ENCODE measurements around the gene GFOD2.

GFOD2 gene

DNA sequence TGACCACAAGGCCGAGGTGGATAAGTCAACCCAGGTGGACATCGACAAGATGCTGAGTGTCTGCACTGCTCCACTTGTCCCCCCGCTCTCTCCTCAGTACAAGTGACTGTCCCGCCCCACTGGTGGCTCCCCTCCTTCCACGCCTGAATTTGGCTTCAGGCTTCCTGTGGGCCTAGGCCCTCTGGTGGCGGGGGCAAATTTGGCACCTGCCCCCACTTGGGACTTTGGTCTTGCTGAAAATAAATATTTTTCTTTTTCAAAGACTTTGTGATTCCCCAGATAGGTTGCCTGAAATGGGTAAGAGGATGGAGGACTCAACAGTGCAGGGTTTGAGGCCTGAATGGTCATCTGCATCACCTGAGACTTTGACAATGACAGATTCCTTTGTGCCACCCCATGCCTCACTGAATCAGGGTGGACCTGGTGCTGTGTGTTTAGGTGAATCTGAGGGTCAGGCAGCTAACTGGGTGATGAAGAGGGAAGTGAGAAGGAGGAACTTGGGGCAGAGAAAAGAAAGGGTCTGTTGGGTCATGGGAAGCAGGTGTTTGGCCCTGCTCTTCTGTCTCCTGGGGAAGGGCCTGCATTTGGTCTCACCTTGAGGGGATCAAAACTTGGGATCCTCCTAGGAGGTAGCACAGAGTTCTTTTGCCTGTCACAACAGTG is 50.5 kb downstream of the GFOD2 start:
- no peak overlapping the region for H3K4me3 ChIP-seq (ENCODE audit: control insufficient read depth, low read depth, low read length)
- DNase-seq (ENCODE audit: low read depth): no peak
- TF ChIP-seq, protein P1, sequence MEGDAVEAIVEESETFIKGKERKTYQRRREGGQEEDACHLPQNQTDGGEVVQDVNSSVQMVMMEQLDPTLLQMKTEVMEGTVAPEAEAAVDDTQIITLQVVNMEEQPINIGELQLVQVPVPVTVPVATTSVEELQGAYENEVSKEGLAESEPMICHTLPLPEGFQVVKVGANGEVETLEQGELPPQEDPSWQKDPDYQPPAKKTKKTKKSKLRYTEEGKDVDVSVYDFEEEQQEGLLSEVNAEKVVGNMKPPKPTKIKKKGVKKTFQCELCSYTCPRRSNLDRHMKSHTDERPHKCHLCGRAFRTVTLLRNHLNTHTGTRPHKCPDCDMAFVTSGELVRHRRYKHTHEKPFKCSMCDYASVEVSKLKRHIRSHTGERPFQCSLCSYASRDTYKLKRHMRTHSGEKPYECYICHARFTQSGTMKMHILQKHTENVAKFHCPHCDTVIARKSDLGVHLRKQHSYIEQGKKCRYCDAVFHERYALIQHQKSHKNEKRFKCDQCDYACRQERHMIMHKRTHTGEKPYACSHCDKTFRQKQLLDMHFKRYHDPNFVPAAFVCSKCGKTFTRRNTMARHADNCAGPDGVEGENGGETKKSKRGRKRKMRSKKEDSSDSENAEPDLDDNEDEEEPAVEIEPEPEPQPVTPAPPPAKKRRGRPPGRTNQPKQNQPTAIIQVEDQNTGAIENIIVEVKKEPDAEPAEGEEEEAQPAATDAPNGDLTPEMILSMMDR (conservative IDR thresholded peaks at IDR 0.05; ENCODE audit: control insufficient read depth, insufficient read depth, low read depth, low read length): peak; percentile 22

DNA sequence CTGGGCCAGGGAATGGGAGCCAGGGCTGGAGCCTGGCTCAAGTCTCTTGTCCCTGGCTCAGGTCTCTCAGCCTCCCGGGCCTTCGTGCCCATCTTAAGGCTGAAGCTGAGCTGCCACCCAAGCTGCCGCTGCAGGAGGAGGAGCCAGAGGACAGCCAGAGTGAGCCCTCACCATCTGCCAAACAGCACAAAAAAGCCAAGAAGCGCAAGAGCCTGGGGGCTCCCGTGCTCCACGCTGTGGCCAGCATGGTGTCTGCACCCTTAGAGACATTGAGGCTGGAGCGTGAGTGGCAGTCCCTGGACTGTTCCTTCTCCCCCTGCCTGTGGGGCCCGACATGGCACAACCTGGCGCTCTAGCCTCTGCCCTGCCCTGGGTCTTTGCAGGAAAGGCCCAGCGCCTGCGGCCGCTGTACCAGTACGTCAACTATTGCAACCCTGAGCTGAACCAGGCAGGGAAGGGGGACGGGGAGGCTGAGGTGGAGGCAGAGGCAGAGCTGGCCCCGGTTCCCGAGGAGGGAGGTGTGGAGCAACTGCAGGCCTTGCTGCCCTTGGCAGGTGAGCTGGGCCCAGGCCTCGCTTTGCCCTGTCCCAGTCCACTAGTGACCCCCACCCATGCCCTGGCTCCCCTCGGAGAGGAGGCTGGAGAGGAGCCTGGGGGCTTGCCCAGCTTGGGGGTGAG is 51.2 kb downstream of the GFOD2 start:
- H3K4me3 ChIP-seq (ENCODE audit: control insufficient read depth, low read depth, low read length): no peak overlapping the region
- TF ChIP-seq, protein P1 (conservative IDR thresholded peaks at IDR 0.05; ENCODE audit: control insufficient read depth, insufficient read depth, low read depth, low read length): peak; percentile 91
- DNase-seq (ENCODE audit: low read depth): peak; percentile 92

DNA sequence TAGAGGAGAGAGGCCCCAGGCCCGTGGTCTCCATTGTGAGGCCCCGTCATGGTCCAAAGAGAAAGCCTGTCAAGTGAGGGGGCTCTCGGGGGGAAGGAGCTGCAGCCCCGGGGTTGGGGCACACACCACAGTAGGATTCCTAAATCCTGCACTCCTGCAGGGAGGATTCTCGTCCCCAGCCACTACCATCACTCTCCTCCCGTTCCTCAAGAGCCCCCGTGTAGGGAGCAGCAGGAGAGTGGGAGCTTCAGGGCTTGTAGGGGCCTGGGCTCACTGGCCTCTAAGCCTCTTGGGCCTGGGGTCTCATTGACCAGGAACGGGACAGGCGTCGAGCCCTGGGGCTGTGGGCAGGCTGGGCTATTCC is 51.7 kb downstream of the GFOD2 start:
- DNase-seq (ENCODE audit: low read depth): no peak
- TF ChIP-seq, protein P1 (conservative IDR thresholded peaks at IDR 0.05; ENCODE audit: control insufficient read depth, insufficient read depth, low read depth, low read length): no peak
- peak overlapping the region; percentile 57 for H3K4me3 ChIP-seq (ENCODE audit: control insufficient read depth, low read depth, low read length)

DNA sequence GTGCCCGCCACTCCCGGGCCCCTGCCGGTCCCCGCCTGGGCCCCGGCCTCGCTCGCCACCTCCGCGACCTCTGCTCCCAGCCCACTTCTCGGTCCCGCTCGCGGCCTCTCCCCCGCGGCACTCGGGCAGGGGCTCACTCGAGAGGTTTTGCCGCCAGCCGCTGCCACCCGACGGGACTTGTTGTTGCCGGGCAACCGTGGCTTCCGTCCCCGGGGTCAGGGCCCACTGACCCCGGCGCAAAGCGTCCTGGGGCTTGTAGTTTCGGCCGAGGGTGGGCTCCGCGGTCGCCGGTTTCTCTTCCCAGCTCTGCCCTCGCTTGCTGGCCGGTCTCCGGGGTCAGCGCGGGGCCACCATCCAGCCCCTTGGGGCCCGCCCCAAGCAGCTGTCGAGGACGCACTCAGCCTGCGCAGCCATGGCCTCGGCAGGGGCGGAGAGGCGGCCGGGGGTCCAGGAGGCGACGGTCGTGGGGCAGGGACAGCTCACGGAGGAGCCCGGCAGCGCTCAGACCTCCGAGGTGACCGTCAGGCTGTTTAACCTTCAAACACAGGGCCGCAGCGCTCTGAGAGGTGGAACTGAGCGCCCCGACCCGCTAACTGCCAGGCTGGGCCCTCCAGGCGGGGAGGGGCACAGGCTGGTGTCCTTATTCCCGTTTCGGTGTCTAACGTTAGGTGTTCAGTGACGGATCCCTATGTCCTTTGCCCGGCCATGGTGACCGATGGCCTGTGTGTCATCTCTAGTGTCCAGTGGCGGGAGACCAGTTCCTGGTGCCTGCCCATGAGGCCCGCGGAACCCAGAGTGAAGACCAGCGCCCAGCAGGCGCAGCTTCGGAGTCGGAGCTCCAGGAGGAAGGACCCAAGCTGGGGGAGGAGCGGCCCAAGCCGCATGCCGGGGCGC is 52.3 kb downstream of the GFOD2 start, which contains the start of the genes C16orf86 and ENKD1:
Gene C16orf86 (plus strand): TSS at position 256 of the 894 bp plus-strand sequence. CDS start 157 bp downstream, at position 413.
Gene ENKD1 (minus strand): TSS at position 192 of the 894 bp plus-strand sequence. CDS start 308 bp downstream, outside the sequence.
- TF ChIP-seq, protein P1 (conservative IDR thresholded peaks at IDR 0.05; ENCODE audit: control insufficient read depth, insufficient read depth, low read depth, low read length): no peak
- H3K4me3 ChIP-seq (ENCODE audit: control insufficient read depth, low read depth, low read length): peak within 1 kb of the TSS; percentile 57
- DNase-seq (ENCODE audit: low read depth): peak; percentile 64

DNA sequence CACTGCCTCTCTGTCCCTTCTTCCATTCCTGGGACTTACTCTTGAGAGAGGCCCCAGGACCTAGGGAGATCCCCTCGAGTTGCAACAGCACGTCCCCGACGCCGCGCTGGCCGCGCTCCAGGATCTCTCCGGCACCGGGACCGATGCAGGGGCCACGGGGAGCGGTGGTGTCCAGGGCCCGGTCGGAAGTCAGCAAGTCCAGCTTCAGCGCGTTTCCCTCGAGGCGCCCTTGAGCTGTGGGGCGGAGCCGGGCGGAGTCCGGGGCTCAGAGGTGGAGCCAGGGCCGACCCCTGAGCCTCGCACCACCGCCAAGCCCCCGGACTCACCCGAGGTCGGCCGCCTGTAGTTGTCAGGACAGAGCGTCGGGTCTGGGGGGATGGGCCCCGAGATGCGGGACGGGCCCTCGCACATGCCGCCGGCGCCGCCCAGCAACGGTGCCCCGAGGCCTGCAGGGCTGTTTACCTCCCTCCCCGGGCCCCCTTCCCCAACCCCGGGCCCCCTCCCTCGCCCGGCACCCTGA is 53.0 kb downstream of the GFOD2 start:
- TF ChIP-seq, protein P1 (conservative IDR thresholded peaks at IDR 0.05; ENCODE audit: control insufficient read depth, insufficient read depth, low read depth, low read length): no peak
- peak; percentile 20 for DNase-seq (ENCODE audit: low read depth)
- peak overlapping the region; percentile 57 for H3K4me3 ChIP-seq (ENCODE audit: control insufficient read depth, low read depth, low read length)

DNA sequence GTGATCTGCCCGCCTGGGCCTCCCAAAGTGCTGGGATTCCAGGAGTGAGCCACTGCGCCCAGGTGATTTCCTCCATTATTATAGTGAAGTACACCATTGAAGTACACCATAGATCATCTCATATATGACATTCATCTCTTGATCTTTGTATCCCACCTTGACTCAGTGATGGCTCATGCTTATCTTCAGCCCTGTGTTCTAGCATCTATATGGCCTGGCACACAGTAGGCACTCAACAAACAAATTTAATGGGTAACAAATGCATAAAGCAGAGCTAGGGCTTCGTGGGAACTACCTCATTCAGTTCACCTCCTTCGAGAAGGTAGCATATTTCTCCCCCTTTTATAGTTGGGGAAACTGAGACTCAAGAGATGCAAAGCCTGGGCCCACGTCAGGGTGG is 53.5 kb downstream of the GFOD2 start:
- TF ChIP-seq, protein P1 (conservative IDR thresholded peaks at IDR 0.05; ENCODE audit: control insufficient read depth, insufficient read depth, low read depth, low read length): no peak
- H3K4me3 ChIP-seq (ENCODE audit: control insufficient read depth, low read depth, low read length): peak overlapping the region; percentile 57
- no peak for DNase-seq (ENCODE audit: low read depth)
